HPDE6-E6E7 (cell line): Measurements from ENCODE around the gene SPHK1.

Experiments used
- DNase-seq: peaks from one replicate; pipeline ENCODE4 v3.0.0; 2011; ENCODE audit warnings: missing footprints; ENCODE audit errors: extremely low spot score

Gene SPHK1

DNA sequence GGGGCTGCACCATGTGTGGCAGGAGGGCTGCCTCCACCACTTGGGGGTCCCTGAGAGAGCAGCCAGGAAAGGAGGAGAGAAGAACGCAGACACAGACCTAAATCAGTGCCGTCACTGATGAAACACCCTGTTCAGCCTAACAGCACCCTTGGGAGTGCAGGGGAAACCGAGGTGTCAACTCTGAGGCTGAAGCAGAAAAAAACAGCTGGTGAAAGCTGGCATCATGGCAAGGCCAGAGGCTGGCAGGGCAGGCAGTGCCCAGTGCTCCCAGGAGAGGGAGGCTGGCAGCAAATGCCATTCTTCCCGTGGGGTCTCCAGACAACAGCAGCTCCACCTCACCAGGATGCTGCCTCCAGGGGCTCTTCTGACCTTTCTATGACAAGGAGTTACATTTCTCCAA, 23.1 kb downstream of the SPHK1 start:
- no peak for DNase-seq

DNA sequence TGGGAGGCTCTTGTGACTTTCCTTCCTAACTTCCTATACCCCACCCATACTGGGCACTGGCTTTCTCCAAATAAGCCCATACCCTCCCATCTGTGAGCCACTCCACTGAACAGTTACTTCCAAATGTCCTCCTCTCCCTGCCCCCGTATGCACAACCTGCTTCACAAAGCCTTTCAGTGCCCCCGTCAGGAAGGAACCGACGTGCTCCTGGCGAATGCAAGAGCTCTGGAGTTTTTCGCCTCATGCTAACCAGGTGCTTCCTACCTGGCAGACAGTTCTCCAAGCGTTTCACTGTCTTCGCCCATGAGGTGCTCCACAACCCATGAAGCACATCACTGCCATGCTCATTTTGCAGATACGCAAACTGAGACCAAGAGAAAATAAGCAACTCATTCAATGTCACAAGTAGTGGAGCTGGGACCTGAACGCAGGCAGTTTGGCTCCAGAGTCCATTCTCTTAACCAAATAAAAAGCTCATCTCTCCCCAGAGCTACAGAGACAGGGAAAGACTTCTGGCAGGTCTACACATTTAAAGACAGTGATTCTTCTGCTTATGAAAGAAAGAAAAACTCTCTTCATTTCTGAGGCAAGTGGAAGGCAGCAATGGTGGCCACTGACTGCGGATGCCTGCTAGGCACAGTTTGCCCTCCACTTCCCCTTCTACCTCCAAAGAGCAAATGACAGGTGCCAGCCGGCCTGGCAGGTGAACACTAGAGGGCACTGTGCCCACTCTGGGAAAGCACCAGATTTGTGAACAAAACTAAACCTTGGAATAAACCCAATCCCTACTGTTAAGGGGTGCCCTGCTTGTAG, 23.8 kb downstream of the SPHK1 start:
- DNase-seq = peak; percentile 67

DNA sequence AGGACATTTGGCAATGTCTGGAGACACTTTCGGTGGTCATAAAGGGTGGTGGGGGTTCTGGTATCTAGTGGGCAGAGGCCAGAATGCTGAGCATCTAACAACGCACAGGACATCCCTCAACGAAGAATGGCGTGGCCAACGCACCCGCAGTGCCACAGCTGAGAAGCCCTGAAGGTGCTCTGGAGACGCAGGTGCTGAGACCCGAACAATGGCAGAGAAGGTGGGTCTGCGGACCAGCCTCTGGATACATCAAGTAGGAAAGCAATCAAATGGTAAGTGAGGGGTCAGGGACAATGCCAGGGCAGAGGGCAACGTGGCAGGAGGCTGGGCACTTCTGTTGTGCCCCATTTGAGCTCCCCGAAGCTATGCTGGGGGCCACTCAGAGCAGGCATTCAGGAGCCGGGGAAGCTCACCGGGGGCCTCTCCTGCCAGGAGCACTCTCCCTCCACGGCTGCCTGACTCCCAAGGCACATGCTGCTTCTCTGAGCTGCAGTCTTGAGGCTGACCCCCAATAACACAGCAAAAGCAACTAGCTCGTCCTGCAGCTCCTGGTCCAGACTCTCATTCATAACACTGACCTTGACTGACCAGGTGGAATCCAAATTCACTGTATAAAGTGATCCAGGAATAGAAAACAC, 26.0 kb downstream of the SPHK1 start:
- DNase-seq = no peak

DNA sequence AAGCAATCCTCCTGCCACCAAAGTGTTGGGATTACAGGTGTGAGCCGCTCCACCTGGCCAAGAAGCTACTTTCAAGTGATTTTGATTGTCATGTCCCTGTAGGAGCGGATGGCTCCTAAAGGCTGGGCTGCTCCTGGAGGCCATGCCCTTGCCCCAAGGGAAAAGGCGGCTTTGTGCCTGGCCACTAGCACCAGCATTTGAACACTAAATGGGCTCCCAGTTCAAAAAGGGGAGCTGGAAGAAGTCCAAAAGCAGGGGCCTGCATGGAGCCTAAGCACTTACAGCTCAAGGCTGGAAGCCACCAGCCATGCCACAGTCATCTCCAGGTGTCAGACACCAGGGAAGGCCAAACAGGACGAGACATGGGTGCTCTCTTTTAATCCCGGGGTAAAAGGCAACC, 26.8 kb downstream of the SPHK1 start:
- DNase-seq = no peak

DNA sequence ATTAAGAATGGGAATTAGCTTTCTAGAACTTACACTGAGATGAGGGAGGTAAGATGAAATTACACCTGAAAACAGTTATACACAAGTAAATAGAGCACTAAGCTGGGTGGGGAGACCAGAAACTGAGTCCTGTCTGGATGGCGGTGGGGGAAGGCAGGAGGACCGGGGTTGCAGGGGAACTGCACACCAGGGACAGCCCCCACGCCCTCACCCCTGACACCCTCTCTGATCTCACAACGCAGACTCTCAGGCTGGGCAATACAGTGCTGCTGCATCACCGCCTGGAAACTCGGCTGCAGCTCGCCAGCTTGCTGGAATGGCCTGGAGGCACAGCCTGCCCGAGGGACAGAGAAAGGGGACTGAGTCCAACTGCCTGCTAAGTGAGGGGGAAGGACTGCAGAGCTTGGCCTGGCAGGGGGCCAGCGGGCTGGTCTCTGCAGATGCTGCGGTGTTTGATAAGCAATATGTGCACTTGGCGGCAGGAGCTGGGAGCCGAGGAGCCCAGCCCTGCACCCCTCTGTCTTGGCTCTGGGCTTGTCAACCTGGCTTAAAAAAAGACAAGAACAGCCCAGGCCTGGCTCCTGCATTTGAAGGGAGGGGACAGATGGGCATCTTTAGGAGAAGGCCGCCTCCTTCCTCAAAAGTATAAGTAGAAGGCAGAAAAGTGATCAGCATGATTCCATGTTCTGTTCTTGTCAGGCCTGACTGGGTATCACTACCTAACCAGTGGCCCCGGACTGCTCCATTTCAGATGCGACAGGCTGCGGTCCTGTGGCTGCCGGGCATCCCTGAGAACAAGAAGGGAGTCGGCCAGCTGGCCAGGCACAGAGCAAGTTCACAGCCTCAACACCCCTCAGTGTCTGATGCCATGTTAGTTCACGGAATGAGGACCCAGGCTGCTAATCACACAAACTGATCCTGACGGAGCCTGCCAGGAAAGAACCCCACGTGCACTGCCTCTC, 30.2 kb downstream of the SPHK1 start:
- DNase-seq = no peak

DNA sequence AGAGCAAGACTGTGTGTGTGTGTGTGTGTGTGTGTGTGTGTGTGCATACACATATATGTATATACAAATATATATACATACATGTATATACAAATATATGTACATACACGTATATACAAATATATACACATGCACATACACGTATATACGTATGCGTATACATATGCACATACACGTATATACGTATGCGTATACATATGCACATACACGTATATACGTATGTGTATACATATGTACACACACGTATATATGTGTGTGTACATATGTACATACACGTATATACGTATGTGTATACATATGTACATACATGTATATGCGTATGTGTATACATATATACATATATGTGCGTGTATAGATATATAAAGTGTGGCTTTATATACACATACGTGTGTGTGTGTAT, 31.4 kb downstream of the SPHK1 start:
- no peak for DNase-seq

DNA sequence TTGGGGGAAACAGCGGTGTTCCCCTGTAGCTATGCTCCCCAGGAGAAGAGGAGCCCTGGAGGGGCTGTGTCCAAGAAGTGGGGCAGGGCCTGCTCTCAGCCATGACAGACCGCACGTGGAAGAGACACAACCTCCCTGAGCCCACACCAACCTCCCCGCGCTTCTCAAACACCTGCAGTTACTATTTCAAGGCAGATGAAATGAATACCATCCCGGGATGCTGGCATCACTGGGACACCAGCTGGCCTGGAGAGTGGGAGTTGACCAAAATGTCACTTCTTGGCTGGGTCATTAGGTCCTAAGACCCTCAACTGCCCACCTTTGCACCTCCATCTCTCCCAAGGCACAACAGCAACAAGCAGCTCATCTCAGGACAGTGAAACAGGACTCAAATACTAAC, 32.0 kb downstream of the SPHK1 start:
- no peak for DNase-seq

DNA sequence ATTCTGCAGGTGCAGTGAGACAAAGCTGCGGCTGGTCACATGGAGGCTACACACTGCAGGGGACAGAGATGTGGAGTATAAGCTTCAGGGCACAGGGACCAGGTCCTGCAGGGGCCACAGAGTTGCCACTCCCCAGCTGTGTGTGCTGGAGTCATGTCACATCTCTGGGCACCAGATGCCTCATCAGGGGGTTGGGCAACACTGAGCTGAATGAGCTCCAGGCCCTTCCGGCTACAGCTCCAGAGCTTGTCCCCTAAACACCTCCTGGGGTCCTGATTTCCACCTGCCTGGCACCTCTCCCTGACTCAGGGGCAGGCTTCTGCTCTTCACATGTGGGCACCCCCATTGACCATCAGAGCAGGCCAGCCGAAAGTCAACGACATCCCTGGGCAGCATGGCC, 32.5 kb downstream of the SPHK1 start:
- DNase-seq = no peak

DNA sequence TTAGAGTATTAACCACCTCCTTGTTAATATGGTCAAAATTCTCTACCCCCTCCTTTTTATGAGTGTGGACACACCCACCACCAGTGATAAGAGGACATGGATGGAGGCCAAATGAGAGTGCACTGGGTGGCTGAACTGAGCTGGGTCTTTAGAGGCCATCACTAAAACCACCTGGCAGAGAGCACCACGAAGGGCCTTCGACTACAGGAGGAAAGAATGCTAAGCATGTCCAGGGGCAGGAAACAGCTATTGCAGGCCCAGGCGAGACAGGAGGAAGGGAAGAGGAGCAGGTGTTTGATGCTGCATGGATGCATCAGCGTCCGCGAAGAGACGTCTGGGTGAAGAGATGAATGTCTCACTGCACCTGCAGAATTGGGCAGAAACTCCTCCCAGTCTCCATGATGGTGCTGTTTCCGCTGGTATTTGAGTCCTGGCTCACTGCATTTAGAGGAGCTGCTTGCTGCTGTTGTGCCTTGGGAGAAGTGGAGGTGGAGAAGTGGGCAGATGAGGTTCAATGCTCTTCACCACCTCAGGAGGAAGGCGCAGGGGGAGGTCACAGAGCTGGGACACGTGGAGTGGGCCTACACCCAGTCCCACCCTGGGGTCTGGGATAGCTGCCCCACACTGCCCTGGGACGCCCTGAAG, 33.2 kb downstream of the SPHK1 start:
- DNase-seq = no peak

DNA sequence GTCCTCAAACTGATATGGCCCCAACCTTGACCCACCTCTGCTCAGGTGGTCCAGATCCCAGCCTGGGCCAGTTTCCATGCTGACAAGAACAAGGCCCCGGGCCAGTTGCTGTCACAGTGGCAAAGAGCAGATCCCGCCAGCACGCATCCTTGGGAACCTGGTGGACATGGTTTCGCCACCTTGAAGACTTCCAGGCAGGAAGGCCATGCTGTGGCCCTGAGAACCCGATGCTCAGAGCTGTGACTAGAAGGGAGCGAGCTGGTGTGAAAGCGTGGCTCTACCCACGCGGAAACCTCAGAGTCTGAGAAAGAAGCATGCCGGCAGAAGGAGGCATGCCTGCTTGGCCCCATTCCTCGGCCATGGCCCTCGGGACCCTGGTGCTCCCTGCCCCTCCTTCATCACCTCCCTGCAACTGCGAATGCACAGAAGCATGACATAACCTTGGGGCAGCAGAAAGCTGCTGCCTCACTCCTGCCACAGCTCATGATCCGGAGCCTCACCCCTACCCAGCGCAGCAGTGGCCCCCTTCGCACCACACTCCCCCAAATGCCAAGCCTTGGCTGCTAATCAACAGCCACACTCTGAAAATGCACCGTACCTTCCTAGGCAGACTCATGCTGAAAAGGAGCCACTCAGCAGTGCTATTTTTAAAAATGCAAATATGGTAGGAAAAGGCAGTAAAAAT, 35.3 kb downstream of the SPHK1 start:
- no peak for DNase-seq

DNA sequence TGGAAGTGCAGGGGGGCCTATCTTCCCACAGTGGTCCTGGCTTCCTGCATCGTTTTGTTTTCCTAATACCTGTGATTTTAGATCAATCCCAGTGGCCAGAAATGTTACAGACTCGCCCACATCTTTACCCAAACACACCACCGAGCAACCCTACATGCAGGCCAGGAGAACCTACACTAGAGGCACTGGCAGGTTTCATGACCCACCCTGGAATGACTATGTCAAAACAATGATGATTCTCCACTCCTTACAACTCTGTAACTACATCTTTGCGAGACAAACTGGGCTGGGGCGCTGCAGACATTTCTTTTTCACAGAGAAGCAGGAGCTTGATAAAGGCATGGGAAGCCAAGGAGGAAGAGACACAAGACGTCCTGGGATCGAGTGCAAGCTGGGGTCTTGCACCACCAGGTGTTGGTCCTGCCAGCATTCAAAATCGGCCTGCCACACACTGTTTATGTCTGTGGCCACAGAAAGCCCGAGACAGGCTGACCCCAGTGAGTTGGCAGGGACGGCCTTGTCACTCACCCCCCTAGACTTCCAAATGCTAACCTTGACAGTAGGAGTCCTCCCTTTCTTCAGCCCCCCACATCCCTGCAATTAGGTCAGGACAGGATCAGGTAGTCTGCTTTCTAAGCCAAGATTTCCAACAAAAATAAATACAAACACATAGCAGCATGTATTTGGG, 36.1 kb downstream of the SPHK1 start:
- no peak for DNase-seq

DNA sequence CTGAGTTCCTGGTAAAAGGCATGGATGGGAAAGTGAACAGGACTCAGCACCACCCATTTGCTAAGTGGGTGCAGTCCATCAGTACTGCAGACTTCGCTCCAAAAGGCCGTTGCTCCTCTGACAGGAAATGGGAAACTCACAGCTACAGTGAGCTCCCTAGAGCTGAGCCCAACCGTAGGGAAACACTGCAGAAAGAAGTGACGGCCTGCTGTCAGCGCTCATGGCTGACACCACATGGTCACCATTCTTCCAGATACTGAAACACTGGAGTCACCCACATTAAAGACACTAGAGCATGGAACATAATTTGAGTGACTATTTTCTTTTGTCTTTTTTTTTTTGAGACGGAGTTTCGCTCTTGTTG, 36.6 kb downstream of the SPHK1 start:
- DNase-seq = no peak

DNA sequence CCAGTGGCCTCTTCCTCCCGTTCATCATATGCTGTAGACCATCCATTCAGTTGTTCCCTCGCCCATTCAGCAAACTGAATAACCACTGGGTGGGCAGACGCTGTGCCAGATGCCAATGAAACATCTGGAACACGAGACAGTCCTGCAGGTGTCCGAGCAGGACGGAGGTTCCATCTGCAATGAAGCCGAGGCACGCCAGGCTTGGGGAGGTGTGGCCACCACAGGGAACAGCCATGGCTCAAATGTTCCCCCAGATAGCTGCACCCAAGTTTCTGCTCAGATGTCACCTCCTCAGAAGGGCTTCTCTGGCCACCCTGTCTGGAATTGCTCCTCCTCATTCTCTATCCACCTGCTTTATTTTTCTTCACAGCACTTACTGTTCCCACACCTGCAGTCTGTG, 38.0 kb downstream of the SPHK1 start:
- DNase-seq = no peak

DNA sequence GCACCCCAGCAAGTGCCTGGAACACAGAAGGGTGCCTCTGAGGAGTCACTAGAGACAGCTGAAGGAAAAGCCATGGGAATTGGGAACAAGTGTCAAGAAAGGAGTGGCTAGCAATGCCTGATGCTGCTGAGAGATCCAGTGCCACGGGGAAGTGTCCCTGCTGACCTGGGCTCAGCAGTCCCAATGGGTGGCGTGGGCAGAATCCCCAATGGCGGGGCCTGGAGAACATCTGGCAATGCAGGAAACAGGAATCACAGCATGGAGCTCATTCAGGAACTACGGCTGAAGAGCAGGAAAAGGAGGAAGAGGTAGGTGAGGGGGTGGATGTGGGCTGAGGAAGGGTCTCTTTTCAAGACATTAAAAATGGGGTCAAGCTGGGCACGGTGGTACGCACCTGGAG, 38.5 kb downstream of the SPHK1 start:
- no peak for DNase-seq

DNA sequence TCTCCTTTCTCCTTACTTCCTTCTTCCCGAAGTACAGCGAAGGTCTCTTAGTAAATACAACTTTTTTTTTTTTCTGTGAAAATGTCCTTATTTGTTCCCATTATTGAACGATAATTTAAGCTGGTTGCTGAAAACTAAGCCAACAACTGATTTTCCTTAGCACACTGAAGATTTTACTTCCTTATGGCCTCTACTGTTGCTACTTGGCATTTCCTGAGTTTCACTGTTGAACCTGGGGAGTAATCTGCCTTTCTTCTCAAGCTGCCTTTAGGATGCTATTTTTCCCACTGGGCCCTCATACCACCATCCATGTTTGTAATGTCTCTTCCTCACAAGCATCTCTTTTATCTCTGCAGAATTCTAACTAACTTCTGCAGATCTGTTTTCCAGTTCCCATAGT, 42.4 kb downstream of the SPHK1 start:
- DNase-seq = no peak

DNA sequence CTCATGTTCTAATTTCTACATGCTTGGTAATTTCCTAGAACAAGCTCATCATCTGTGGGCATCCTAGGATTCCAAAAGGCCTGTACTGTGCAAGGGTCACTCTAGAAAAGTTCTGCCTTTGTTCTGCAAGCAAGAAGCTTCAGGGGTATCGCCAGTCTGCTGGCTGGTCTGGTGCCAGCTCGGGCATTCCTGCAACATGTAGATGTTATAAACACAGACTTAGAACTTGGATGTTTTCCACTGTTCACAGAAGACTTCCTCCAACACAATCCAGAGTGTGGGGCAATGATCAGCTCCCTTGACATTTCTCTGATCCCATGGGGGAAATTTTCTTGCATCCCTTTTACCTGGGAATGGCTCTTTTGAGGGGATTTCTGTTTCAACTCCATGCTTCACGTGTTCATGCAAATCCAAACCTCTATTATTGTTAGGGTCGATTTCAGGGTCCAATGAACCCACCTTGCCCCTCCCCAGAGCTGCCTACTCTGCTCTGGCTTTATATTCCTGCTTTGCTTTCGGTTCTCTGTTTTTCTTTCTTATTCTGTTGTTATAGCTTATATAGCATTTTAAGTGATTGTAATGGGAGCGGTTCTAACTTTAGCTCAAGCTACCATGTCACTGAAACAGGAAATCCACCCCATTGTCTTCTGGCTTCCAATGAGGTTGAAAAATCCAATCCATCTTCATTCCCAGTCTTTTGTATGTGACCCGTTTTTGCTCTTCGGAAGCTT, 43.3 kb downstream of the SPHK1 start:
- no peak for DNase-seq

DNA sequence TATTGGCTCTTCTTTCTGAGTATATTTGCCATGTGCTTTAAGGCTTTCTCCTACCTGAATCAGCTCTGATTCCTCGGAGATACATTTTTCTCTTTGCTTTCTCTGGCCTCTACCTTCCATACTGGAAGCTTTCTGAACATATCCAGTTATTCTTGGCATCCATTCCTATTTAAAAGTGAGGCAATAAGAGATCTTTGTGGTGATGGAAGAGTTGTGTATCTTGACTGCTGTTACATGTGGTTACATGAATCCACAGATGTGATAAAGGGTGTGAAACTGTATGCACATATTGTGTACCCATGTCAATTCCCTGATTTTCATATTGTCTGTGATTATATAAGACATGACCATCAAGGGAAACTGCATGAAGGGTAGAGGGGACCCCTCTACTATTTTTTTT, 44.1 kb downstream of the SPHK1 start:
- DNase-seq = no peak

DNA sequence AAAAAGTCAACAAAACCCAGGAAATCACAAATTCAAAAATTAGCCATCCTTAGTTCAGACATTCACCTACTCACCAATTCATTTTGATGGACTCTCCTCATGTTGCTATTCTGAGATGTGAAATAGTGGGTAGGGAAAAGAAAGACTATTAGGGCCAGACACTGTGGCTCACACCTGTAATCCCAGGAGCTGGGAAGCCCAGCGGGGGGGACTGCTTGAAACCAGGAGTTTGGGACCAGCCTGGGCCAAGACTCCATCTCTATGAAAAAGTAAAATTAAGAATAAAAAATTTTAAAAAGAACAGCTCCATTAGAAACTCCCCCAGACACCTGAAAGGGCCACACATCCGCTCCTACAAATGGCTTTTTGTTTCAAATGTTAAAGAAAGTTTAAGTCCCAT, 47.1 kb downstream of the SPHK1 start:
- no peak for DNase-seq

DNA sequence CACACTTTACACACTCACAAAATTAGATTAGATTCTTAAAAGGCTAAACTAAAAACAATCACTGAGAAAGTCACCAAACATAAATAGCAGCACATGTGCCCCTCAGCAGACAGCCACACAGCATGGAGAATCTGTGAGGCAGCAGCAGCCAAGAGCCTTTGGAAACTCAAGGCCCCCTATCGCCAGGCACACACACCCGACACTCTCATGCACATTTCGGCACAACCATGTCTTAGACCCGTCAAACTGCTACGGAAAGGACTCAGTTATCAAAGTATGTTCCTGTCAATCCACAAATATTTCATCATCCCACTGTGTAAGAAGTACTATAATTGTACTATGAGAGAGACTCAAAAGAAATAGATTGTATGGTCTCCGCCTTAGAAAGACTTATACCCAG, 47.6 kb downstream of the SPHK1 start:
- DNase-seq = no peak

DNA sequence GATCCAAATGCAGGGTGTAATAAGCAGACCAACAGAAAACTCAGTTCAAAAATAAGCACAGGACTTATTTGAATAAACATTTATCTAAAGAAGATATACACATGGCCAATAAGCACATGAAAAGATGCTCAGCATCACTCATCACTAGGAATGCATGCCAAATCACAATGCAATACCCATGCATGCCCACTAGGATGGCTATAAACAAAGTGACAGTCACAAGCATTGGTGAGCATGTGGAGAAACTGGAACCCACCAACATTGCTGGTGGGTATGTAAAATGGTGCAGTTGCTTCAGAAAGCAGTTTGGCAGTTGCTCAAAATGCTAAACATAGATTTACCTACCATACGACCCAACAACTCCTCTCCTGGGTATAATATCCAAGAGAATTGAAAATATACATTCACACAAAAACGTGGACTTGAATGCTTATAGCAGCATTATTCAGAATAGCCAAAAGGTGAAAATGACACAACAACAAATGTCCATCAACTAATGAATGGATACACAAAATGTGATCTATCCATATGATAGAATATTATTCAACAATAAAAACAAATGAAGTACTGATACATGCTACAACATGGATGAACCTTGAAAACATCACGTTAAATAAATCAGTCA, 48.4 kb downstream of the SPHK1 start:
- DNase-seq = no peak
